Astrocyte (in vitro differentiated cells and primary cell): Measurements from ENCODE around the gene CCR6. TPM values are rescaled to one million over a fixed set of nuclear protein-coding genes. Genes with fewer than 3 reads are reported as not detected.

Experiments
- DNase-seq: peaks from one replicate; pipeline ENCODE4 v3.0.0-alpha.2; 2010; ENCODE audit warnings: low read depth
- FAIRE-seq: peaks from 2 replicates; lab custom pipeline; 2011; peaks lifted over from hg19 to GRCh38; lab: Jason Lieb, UNC
- H2AFZ ChIP-seq: 2 replicates; pipeline ENCODE4 v1.6.0; 2012; ENCODE audit warnings: low read depth, low read length, inconsistent platforms
- H3K27ac ChIP-seq: 2 replicates; pipeline ENCODE4 v1.5.1; 2011; ENCODE audit warnings: low read depth, low read length, inconsistent platforms
- H3K27me3 ChIP-seq: 2 replicates; pipeline ENCODE4 v1.6.0; 2011; ENCODE audit warnings: low read length, inconsistent platforms; ENCODE audit not compliant: insufficient read depth
- H3K36me3 ChIP-seq: 2 replicates; pipeline ENCODE4 v1.5.1; 2011; ENCODE audit warnings: low read length, inconsistent platforms; ENCODE audit not compliant: insufficient read depth
- H3K4me1 ChIP-seq: 2 replicates; pipeline ENCODE4 v1.5.1; 2011; ENCODE audit warnings: low read length, inconsistent platforms; ENCODE audit not compliant: insufficient read depth
- H3K4me2 ChIP-seq: 2 replicates; pipeline ENCODE4 v1.6.0; 2012; ENCODE audit warnings: low read length, inconsistent platforms
- H3K4me3 ChIP-seq: 2 replicates; pipeline ENCODE4 v1.5.1; 2011; ENCODE audit warnings: low read depth, mild to moderate bottlenecking, low read length, inconsistent platforms; ENCODE audit not compliant: insufficient read depth
- H3K79me2 ChIP-seq: 2 replicates; pipeline ENCODE4 v1.6.0; 2012; ENCODE audit warnings: mild to moderate bottlenecking, low read length, inconsistent platforms; ENCODE audit not compliant: insufficient read depth
- H3K9ac ChIP-seq: 2 replicates; pipeline ENCODE4 v1.6.0; 2012; ENCODE audit warnings: mild to moderate bottlenecking, low read length, inconsistent platforms
- H3K9me3 ChIP-seq: 2 replicates; pipeline ENCODE4 v1.5.1; 2012; ENCODE audit warnings: low read depth, mild to moderate bottlenecking, low read length, inconsistent platforms; ENCODE audit not compliant: insufficient read depth
- H4K20me1 ChIP-seq: 2 replicates; pipeline ENCODE4 v1.6.0; 2012; ENCODE audit warnings: low read length, inconsistent platforms; ENCODE audit not compliant: insufficient read depth
- H3K27ac Mint-ChIP-seq: one replicate; pipeline ENCODE4 v1.8.0; 2021; ENCODE audit warnings: mild to moderate bottlenecking, mixed read lengths; ENCODE audit not compliant: unreplicated experiment
- H3K27me3 Mint-ChIP-seq: one replicate; pipeline ENCODE4 v1.8.0; 2021; ENCODE audit warnings: low read depth, mixed read lengths; ENCODE audit not compliant: unreplicated experiment
- H3K36me3 Mint-ChIP-seq: one replicate; pipeline ENCODE4 v1.8.0; 2021; ENCODE audit warnings: low read depth, mixed read lengths; ENCODE audit not compliant: unreplicated experiment
- H3K4me1 Mint-ChIP-seq: one replicate; pipeline ENCODE4 v1.8.0; 2021; ENCODE audit warnings: low read depth, mixed read lengths; ENCODE audit not compliant: unreplicated experiment
- H3K4me3 Mint-ChIP-seq: one replicate; pipeline ENCODE4 v1.8.0; 2021; ENCODE audit warnings: mild to moderate bottlenecking, moderate library complexity, mixed read lengths; ENCODE audit not compliant: unreplicated experiment
- H3K9me3 Mint-ChIP-seq: one replicate; pipeline ENCODE4 v1.8.0; 2021; ENCODE audit warnings: mild to moderate bottlenecking, mixed read lengths; ENCODE audit not compliant: unreplicated experiment
- EZH2 ChIP-seq: IDR thresholded peaks from 2 replicates; pipeline ENCODE4 v1.6.1; 2012; ENCODE audit warnings: mild to moderate bottlenecking, low read length, inconsistent platforms; ENCODE audit not compliant: insufficient read depth
- total RNA-seq: library from RNA; stranded (reverse); gene quantifications from 2 replicates; pipeline ENCODE4 v1.2.1, GENCODE V29; 2021
- TF ChIP-seq, protein P1 (sequence below): IDR thresholded peaks from 2 replicates; pipeline ENCODE4 v1.5.1; 2011; ENCODE audit warnings: low read depth, mild to moderate bottlenecking, inconsistent platforms, low read length, moderate library complexity; ENCODE audit not compliant: insufficient read depth

The CCR6 gene
- total RNA-seq, 1 donor from 2014 or later, result not detected

DNA sequence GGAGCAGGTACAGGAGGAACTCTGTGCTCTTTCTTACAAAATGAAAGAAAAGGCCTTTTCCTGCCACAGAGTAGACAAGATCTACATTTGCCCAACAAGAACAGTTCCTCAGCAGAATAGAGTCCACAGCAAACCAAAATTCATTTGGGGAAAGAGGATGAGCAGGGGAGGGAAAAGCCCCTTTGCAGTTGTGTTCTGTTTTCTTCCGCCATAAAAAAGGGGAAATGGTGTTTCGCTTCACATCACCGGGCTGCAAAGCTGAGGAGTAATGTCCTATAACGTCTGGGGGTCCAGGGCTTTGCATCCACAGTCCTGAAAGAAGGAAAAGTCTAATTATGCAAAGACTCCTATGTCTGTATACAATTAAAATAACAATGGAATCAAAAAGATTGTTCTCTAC, 35.0 kb downstream of the CCR6 start, which contains the start of gene GPR31:
GPR31 (minus strand) TSS at position 118 of the 400 bp plus-strand sequence. CDS start 149 bp downstream, outside the sequence.
- no peak within 1 kb of the TSS for H3K9ac ChIP-seq
- Mint-ChIP-seq H3K9me3 (peaks cover 6% of the 10 kb centered on the region), H3K4me3 (no peak within 1 kb of the TSS), H3K27ac (no peak within 1 kb of the TSS), H3K4me1 (peaks cover 13% of the 10 kb centered on the region), H3K36me3 (no peaks in the 10 kb centered on the region), H3K27me3 (peaks cover 3% of the 10 kb centered on the region)
- no peaks in the 10 kb centered on the region for H3K9me3 ChIP-seq
- no peak within 1 kb of the TSS for H3K4me2 ChIP-seq
- no peaks in the 10 kb centered on the region for H3K36me3 ChIP-seq
- H4K20me1 ChIP-seq, result no peaks in the 10 kb centered on the region
- no peak within 1 kb of the TSS for H3K4me3 ChIP-seq
- no peaks in the 10 kb centered on the region for H3K4me1 ChIP-seq
- TF ChIP-seq, protein P1, sequence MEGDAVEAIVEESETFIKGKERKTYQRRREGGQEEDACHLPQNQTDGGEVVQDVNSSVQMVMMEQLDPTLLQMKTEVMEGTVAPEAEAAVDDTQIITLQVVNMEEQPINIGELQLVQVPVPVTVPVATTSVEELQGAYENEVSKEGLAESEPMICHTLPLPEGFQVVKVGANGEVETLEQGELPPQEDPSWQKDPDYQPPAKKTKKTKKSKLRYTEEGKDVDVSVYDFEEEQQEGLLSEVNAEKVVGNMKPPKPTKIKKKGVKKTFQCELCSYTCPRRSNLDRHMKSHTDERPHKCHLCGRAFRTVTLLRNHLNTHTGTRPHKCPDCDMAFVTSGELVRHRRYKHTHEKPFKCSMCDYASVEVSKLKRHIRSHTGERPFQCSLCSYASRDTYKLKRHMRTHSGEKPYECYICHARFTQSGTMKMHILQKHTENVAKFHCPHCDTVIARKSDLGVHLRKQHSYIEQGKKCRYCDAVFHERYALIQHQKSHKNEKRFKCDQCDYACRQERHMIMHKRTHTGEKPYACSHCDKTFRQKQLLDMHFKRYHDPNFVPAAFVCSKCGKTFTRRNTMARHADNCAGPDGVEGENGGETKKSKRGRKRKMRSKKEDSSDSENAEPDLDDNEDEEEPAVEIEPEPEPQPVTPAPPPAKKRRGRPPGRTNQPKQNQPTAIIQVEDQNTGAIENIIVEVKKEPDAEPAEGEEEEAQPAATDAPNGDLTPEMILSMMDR, result no peak
- no peak for TF ChIP-seq EZH2
- H3K27ac ChIP-seq, result no peak within 1 kb of the TSS
- DNase-seq (no peak), FAIRE-seq (no peak)
- no peaks in the 10 kb centered on the region for H3K79me2 ChIP-seq
- no peaks in the 10 kb centered on the region for H3K27me3 ChIP-seq
- no peak within 1 kb of the TSS for H2AFZ ChIP-seq

- FAIRE-seq (no peak), DNase-seq (no peak)
- Mint-ChIP-seq H3K9me3 (peaks cover 8% of the 10 kb centered on the region), H3K27ac (no peak overlapping the region), H3K36me3 (no peaks in the 10 kb centered on the region), H3K27me3 (peaks cover 21% of the 10 kb centered on the region), H3K4me1 (no peaks in the 10 kb centered on the region), H3K4me3 (no peak overlapping the region)
- Histone ChIP-seq H2AFZ (no peak overlapping the region), H3K4me1 (no peaks in the 10 kb centered on the region), H3K27ac (no peak overlapping the region), H4K20me1 (no peaks in the 10 kb centered on the region), H3K27me3 (no peaks in the 10 kb centered on the region), H3K4me3 (no peak overlapping the region), H3K4me2 (no peak overlapping the region), H3K36me3 (no peaks in the 10 kb centered on the region), H3K9me3 (no peaks in the 10 kb centered on the region), H3K9ac (no peak overlapping the region), H3K79me2 (no peaks in the 10 kb centered on the region)
- TF ChIP-seq EZH2, result no peak
- TF ChIP-seq, protein P1, result no peak
These were observed 39.1 kb downstream of the CCR6 start for GRCh38 chr6:167161851-167162467.

DNA sequence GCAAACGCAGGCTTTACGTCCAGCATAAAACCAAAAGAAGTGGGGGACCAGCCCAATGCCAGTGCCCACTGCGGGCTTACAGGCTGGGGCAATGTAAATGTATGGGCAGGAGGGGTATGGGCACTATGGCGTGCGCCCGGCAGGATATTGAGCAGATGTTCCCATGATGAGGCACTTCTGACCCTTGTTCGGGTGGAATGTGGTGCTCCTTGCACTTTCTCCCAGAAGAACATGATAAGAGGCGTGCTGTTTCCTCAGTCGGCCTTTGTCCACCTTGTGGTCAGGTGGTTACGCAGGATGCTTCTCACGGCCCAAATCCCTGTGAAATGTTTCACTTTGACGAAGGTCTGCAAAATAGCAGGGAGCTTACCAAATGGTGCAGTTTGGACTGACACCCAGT, 39.7 kb downstream of the CCR6 start:
- H3K4me3 Mint-ChIP-seq, result no peak overlapping the region
- H3K27ac ChIP-seq, result no peak overlapping the region
- no peak overlapping the region for H2AFZ ChIP-seq
- H3K4me1 Mint-ChIP-seq, result no peaks in the 10 kb centered on the region
- H4K20me1 ChIP-seq, result no peaks in the 10 kb centered on the region
- no peak overlapping the region for H3K27ac Mint-ChIP-seq
- no peak for DNase-seq
- peaks cover 9% of the 10 kb centered on the region for H3K9me3 Mint-ChIP-seq
- H3K27me3 Mint-ChIP-seq, result peaks cover 21% of the 10 kb centered on the region
- no peak overlapping the region for H3K4me2 ChIP-seq
- H3K4me3 ChIP-seq, result no peak overlapping the region
- FAIRE-seq, result no peak
- no peaks in the 10 kb centered on the region for H3K79me2 ChIP-seq
- TF ChIP-seq, protein P1, result no peak
- no peak for TF ChIP-seq EZH2
- H3K36me3 ChIP-seq, result no peaks in the 10 kb centered on the region
- no peaks in the 10 kb centered on the region for H3K4me1 ChIP-seq
- no peaks in the 10 kb centered on the region for H3K27me3 ChIP-seq
- no peaks in the 10 kb centered on the region for H3K36me3 Mint-ChIP-seq
- no peaks in the 10 kb centered on the region for H3K9me3 ChIP-seq
- no peak overlapping the region for H3K9ac ChIP-seq
